ENCODE measurements around the gene ERVH48-1.
A peak's percentile ranks its signal among the peaks of the same experiment; 100 is the strongest.
"Not testable (repeated sequence)": the region's sequence is repeated elsewhere in the genome, so short reads cannot be mapped to it uniquely, and the experiment has no call there.

ERVH48-1 gene

DNA sequence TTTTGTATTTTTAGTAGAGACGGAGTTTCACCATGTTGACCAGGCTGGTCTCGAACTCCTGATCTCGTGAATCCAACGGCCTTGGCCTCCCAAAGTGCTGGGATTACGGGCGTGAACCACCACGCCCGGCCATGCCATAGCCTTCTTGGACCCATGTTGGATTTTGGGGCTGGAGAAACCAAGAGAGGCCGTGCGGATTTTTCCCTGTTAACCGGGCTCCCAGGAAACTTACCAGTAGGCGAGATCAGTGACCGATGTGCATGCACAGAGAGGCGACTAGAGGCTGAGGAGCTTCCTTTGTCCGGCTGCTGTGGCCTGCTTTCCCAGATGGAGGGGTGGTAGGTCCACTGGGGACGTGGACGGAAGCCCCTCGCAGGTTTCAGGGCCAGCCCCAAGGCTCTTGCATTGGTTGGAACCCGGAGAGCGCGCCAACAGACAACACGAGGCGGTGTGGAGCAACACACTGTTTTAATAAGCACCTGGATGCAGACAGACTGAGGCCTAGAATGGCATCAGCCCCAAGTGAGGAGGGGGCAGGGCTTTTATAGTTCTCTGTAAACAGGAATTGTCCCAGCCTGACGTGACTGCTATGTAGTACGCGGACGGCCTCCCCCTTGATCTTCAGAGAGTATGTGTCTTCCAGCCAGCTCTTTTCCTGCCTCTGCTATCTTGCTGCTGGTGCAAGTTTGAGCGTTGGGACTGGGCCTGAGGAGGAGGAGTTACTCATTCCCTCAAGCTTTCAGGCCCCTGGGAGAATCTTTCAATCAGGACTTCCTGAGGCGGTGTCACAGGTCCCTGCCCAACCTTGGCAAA, at the start of gene ERVH48-1:
TSS of gene ERVH48-1 (minus strand) at position 517 of the 813 bp plus-strand sequence. CDS start 6,624 bp downstream, outside the sequence.
- DNase-seq: no peak

DNA sequence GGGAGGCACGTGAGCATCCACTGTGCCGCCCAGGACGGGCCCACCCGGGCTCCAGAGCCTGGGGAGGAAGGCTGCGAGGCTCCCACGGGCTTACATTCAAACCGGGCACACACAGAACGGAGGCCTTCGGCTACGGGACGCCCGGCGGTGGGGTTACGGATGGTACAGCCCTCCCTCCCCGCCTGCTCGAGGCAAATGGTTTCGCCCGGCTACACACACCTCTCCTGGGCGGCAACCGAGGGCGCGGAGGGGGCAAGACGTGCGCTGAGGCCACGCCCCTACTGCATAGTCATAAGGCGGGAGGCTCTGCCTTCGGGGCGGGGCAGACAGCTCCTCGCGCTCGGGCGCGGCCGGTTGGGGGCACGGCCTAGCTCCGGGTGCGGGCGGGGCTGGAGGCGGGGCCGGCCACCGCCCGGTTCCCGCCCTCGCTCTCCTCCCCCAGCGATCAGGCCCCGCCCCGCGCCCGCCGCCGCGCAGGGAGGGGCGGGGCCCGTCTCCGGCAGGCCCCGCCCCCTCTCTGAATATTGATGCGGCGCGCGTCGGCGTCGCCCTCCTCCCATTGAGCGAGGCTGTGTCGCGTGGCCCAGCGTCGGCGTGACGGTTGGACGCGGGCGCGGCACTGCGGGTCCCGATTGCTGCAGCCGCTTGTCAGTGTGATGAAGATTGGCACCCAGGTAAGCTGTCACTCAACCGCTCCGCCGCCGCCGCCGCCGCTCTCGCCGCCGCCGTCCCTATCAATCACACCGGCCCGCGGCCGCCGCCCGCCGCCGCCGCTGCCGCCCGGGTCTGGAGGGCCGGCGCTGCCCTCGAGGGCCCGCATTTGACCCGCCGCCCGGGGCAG, 48.8 kb upstream of the ERVH48-1 start, which contains the start of gene PKNOX1:
TSS of gene PKNOX1 (plus strand) at position 572 of the 841 bp plus-strand sequence. CDS start 29,820 bp downstream, outside the sequence.
- DNase-seq: peak; percentile 96 to 98

DNA sequence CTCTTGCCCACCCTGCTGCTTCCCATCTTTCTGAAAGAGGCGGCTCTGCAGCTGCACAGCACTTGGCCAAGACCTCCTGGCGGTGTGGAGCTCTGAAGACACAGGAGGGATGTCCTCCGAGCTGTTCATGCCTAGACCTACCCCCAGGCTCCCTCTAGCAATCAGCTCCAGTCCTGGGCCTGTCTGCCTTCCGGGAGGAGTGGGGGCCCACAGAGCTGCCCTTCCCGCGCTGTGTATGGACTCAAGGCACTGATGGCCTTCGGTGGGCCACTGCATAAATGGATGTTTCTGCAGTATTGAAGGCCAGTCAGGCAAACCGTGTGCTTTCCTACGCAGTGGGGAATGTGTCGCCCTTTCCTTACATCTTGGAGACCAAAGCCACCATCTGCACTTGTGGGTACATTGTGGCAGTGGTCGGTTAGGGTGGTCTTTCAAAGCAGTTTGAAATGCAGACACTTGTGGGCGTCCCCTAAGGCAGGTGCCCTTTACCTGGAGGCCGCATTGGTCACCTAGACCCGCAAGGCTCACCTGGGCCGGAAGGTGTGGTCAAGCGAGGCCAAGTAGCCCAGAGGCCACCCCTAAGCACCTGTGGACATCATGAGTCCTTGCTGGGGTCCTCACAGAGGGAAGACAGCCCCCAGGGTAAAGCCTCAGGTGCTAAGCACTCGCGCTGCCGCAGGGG, 48.0 kb upstream of the ERVH48-1 start:
- DNase-seq: no peak

- no peak for DNase-seq
Measured at GRCh38 chr21:42971897-42972275, 46.5 kb upstream of the ERVH48-1 start.

GRCh38 chr21:42970946-42971653, 45.7 kb upstream of the ERVH48-1 start:
- no peak for DNase-seq

GRCh38 chr21:42969193-42969600, 43.8 kb upstream of the ERVH48-1 start:
- DNase-seq: no peak

GRCh38 chr21:42967616-42968015, 42.2 kb upstream of the ERVH48-1 start:
- not testable (repeated sequence) for DNase-seq

DNA sequence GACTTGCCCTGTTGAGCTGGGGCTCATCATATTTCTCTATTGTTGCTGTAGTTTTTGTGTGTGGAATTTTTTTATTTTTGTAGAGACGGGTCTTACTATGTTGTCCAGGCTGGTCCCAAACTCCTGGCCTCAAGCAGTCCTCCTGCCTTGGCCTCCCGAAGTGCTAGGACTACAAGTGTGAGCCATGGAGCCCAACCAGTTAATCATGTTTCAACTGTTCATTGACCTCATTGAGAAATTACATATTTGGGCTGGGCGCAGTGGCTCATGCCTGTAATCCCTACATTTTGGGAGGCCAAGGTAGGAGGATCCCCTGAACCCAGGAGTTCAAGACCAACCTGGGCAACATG, 39.8 kb upstream of the ERVH48-1 start:
- DNase-seq: no peak

DNA sequence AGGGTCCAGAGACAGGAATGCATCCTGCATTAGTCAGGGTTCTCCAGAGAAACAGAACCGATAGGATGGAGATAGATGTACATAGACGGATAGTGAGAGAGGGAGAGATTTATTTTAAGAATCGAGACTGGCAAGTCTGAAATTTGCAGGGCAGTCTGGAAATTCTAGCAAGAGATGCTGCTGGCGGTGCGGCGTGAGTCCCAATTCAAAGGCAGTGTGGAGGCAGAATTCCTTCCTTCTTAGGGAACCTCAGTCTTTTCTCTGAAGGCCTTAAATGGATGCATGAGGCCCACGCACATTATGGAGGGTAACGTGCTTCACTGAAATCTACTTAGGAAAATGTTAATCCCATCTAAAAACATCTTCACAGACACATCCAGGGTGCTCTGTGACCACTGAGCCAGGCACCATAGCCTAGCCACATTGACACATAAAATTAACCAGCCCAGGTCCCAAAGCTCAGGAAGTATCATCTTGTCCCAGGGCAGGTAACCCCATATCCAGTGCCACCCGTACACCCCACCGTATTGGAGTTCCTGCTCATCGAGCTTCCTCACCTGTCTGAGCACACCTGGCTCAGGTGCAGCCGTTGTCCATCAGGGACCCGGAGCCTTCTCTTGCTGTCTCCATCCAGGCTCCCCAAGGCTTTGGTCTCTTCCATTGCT, 39.2 kb upstream of the ERVH48-1 start:
- no peak for DNase-seq

- DNase-seq: no peak
Measured at GRCh38 chr21:42964086-42964485, 38.7 kb upstream of the ERVH48-1 start.

DNA sequence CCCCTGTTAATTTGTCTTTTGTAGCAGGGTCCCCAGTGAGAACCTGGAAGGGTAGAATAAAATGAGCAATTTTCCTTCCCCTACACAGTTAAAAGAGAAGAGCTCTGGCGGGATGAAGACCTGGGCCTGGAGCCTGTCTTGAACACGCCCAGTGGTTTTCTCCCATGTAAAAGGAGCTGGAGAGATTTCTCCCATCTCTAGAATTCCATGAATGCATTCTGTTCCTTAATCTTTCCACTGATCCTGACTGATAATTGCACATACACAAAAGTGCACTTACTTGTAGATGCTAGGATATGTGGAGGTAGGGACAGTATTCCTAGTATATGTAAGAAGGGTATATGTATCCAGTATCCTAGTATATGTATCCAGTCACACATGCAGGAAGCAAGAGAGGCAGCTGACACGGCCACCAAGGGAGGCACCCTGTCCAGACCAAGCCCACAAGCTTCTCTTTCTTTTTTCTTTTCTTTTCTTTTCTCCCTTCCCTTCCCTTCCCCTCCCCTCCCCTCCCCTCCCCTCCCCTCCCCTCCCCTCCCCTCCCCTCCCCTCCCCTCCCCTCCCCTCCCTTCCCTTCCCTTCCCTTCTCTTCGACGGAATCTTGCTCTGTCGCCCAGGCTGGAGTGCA, 37.1 kb upstream of the ERVH48-1 start:
- DNase-seq: no peak

GRCh38 chr21:42959728-42960127, 34.3 kb upstream of the ERVH48-1 start:
- no peak for DNase-seq

DNA sequence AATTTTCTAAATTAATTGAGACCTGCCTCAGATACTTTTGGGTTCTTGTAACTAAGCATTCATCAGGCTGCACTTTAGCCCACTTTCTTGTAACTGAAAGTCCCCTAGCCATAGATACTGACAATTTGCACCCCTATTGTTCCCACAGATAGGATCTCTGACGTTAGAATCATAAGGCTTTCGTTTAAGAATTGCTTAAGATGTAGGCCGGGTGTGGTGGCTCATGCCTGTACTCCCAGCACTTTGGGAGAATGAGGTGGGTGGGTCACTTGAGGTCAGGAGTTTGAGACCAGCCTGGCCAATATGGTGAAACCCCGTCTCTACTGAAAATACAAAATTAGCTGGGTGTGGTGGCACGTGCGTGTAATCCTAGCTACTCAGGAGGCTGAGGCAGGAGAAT, 32.7 kb upstream of the ERVH48-1 start:
- DNase-seq: not testable (repeated sequence)

- no peak for DNase-seq
Measured at GRCh38 chr21:42956824-42957630, 31.6 kb upstream of the ERVH48-1 start.

DNA sequence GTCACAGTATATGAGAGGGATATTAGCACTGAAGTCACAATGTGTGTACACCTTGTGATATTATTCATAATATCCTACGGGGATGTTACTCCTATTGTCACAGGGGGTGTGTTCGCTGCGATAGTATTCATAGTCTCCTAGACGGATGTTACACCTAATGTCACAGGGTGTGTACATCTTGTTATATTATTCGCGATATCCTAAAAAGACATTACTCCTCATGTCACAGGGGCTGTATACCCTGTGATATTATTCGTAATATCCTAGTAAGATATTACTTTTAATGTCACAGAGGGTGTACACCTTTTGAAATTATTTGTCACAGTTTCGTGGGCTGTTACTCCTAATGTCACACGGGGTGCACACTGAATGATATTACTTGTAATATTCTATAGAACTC, 25.8 kb upstream of the ERVH48-1 start:
- DNase-seq: not testable (repeated sequence)

DNA sequence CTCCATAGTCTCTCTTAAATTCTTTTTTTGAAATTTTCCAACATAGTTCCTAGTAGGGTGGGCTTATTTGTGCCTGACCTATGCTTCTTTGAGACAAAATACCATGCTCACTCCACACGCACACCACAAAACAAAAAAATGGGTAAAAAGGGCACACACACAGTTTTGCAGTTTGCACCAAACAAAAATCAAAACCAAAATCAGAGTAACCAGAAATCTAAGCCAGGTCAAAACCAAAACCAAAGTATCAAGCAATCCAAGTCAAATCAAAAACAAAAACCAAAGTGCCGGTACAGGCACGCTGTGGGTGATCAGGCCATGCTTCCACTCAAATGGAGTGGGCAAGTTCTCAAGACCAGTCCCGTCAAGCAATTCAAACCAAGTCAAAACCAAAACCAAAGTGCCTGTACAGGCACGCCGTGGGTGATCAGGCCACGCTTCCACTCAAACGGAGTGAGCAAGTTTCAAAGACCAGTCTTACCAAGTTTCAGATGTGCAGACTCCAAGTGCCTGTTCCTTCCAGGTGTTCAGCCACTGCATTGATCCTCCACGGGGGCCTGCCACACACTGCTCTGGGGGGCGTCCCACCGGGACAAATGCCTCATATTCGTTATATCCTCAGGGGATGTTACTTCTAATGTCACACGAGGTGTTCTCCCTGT, 23.8 kb upstream of the ERVH48-1 start:
- not testable (repeated sequence) for DNase-seq

GRCh38 chr21:42942244-42942643, 16.8 kb upstream of the ERVH48-1 start:
- DNase-seq: no peak

- DNase-seq: no peak
Measured at GRCh38 chr21:42941696-42942085, 16.3 kb upstream of the ERVH48-1 start.

GRCh38 chr21:42939582-42940413, 14.4 kb upstream of the ERVH48-1 start:
- peak; percentile 54 to 73 for DNase-seq
